Glomerular visceral epithelial cell (primary cell): ENCODE results near the gene SOX13.
A peak's percentile ranks its signal among the peaks of the same experiment; 100 is the strongest.
"Not testable (repeated sequence)": the region's sequence is repeated elsewhere in the genome, so short reads cannot be mapped to it uniquely, and the experiment has no call there.

Experiments used
- DNase-seq: peaks from one replicate; pipeline ENCODE4 v3.0.0-alpha.2; 2016; ENCODE audit errors: extremely low spot score

The SOX13 gene

GRCh38 chr1:204072931-204073836 lies at the start of gene SOX13:
SOX13 (plus strand) TSS chr1:204073115; CDS start chr1:204112916, 39,801 bp downstream.
- peak; percentile 89 for DNase-seq

DNA sequence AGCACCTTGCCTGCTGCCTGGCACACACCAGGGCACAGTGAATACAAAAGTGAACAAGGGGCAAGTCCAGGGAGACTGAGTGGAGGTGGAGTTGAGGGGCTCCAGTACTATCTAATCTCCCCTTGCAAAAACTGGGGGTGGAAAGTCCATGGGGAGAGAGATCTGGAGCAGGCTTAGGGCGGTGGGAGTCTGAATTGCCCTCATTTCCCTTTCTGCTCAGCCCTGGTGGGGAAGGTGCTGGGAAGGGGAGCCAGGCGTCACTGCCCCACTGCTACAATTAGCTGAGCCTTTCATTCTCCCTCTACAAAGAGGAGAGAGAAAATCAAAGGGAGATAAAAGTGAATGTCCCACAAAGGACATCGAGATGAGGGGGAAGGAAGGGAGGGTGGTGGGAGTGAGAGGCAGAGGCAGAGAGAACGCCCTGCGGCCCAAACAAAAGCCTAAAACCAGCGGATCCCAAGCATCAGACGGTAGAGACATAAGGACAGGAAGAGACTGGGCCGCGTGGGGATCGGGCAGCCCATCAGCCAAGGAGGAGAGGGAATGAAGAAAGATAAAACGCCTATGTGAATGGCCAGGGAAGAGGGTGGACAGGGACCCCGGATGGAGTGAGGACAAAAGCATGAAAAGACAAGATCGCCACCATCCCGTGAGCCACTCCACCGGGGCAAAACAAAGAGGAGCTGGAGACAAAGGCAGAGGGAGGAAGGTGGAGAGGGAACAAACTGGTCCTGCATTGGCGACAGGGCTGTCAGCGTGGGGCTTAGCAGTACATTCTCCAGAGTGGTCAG lies 46.8 kb upstream of the SOX13 start:
- no peak for DNase-seq

- DNase-seq, result no peak
Observed at GRCh38 chr1:204027446-204027845, 45.5 kb upstream of the SOX13 start.

DNA sequence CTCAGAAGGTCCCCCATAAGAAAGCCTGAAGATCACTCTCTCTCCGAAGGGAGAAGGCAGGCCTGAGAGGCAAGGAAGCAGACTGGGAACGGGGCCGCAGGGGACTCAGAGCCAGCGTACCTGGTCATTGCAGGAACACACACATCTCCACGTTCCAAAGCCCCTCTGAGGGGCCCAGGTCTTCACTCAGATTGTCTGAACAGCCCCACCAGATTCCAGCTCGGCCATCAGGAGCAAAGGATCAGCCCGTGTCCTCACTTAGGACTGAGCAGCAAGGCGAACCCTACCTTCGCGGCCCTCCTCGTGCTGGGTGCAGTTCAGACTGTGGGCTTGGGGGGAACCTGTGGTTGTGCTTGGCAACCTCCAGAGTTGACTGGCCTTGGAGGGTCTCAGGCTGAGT lies 43.9 kb upstream of the SOX13 start:
- no peak for DNase-seq

DNA sequence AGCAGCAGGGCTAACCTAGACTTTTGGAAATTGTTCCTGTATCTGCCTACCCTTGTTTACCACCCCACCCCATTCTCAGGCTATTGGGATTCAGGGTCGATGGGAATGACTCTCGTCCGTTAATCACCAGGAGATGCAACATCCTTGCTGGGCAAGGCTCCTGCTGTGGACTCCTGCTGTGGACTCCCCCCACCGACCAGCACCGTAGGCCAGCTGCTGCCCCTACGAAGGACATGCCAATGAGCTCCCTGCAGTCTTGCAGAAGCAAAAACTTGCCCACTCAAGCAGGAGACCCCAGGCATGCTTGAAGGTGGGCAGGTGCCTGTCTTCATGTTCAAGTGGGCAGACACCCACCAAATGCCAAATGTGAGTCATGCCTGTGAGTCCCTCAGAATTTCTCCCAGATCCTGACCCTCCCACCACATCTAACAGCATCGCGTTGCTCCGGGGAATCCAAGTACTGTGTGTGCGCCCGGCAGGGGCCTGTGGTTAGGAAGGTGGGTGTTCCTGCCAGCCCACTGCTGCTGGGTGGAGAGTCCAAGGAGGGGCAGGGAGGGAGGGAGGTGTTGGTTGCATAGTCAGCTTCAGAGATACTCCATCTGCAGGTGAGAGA lies 41.7 kb upstream of the SOX13 start:
- DNase-seq, result no peak

- no peak for DNase-seq
Observed at GRCh38 chr1:204032642-204033235, 40.2 kb upstream of the SOX13 start.

GRCh38 chr1:204033306-204033705 lies 39.6 kb upstream of the SOX13 start:
- DNase-seq, result no peak

GRCh38 chr1:204036882-204037655 lies 35.8 kb upstream of the SOX13 start:
- DNase-seq, result no peak

GRCh38 chr1:204041232-204041767 lies 31.6 kb upstream of the SOX13 start:
- peak; percentile 67 for DNase-seq

DNA sequence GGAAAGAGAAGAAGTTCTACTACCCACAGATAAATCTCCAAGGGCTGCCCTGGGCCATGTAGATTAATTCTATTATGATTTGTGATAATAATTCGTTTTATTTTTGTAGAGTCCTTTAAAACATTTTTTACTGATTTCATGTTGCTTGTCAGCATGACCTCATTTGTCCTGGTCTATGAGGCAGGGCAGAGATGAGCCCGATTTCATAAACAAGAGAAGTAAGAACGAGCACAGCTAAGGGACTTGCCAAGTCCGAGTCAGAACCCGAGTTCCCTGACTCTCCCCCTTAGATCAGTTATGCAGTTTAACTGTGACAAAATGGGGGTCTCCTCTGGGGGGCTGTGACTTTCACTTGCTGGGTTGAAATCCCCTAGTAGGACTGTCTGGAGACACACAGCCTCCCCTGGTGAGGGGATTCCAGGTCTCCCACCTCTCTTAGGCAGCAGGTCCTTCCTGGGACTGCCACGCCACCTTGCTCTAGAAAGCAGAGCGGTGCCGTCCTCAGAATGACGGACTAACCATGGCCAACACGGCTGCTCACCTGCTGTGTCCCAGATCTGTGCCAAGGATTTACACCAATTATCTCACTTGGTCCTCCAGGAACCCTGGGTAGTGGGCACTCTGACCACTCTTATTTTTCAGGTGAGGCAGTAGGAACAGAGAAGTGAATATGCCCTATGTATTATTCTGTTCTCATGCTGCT lies 31.0 kb upstream of the SOX13 start:
- no peak for DNase-seq

GRCh38 chr1:204042516-204042915 lies 30.4 kb upstream of the SOX13 start:
- DNase-seq, result no peak

GRCh38 chr1:204043680-204044079 lies 29.2 kb upstream of the SOX13 start:
- no peak for DNase-seq

DNA sequence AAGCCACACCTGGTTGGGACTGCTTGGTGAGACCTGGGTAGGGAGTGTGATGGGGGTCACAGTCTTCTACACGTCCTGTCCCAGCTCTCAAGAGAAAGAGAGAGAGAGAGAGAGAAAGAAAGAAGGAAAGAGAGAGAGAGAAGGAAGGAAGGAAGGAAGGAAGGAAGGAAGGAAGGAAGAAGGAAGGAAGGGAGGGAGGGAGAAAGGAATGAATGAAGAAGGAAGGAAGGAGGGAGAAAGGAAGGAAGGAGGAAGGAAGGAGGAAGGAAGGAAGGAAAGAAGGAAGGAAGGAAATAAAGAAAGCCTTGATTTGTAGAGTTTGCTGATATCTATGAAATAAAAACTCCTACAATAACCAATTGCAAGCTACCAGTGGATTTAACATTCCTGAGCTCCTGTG lies 28.5 kb upstream of the SOX13 start:
- DNase-seq, result no peak

DNA sequence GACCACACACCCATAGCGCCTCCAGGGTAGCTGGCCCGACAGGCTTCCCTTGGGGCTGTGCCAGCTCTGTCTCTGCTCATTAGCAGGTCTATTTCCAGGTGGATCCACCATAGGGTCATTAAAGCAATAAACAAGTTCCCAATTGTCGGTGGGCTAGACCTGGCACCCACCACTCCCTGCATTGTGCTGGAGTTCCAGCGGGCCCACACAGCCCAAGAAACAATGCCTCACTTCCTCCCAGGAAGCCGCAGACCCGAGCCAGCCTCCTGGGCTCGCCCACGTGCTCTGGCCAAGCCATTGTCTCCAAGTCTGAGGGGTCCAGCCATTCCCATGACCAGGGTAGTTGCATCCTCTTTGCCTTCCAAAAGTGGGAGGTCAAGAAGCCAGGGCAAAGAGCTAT lies 27.5 kb upstream of the SOX13 start:
- no peak for DNase-seq

DNA sequence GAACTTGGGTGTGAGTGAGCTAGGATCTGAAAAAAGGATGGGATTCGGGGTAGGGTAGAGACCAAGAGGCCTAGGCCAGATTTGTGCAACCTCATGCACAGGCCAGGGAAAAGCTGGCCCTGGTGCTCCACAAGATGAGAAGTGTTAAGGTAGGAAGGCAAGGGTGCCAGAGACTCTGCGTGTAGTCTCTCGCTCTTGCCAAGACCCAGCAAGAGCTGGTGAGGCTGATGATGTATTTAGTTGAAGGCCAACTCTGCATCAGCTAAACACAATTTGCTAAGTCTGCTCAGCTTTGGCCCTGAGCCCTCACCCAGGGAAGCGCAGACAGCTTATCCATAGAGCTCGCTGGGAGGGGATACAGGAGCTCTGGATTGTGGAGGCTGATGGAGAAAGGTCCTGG lies 26.6 kb upstream of the SOX13 start:
- DNase-seq, result no peak

GRCh38 chr1:204048796-204049195 lies 24.1 kb upstream of the SOX13 start:
- DNase-seq, result not testable (repeated sequence)

DNA sequence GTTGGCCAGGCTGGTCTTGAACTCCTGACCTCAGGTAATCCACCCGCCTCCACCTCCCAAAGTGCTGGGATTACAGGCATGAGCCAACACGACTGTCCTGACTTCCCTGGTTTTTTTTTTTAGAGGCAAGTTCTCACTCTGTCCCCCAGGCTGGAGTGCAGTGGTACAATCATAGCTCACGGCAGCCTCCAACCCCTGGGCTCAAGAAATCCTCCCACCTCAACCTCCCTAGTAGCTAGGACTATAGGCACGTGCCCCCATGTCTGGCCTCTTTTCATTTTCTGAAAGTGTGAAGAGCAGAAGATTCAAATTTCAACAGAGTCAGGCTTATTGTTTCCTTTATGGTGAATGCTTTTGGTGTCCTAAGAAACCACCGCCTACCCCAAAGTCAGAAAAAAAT lies 21.7 kb upstream of the SOX13 start:
- DNase-seq, result no peak

- no peak for DNase-seq
Observed at GRCh38 chr1:204051718-204052117, 21.2 kb upstream of the SOX13 start.

DNA sequence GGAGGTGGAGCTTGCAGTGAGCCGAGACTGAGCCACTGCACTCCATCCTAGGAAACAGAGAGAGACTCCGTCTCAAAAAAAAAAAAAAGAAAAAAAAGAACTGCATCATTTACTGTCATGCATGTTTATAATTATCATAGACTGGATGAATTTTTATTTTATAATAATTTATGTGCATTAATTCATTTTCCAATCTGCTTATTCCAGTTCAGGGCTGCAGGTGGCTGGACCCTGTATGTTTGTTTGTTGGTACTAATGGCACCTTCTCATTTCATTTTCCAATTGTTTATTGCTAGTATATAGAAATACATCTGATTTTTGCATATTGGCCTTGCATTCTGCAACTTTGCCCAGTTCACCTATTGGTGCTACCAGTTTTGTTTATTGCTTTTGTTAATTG lies 19.0 kb upstream of the SOX13 start:
- DNase-seq, result no peak

GRCh38 chr1:204059970-204060369 lies 12.9 kb upstream of the SOX13 start:
- no peak for DNase-seq
